HEK293 (cell line): ENCODE measurements around the gene LPP.
A peak's percentile ranks its signal among the peaks of the same experiment; 100 is the strongest.

ENCODE experiments used
- CTCF ChIA-PET: fragments of 350-600 bp; formaldehyde crosslinking; extraction: SDS; loops from one replicate; lab custom pipeline; 2021; ENCODE audit warnings: antibody characterized with exemption; lab: Yijun Ruan, JAX
- POLR2A ChIA-PET: fragments of 300-600 bp; formaldehyde crosslinking; extraction: SDS; loops from one replicate; lab custom pipeline; 2020; ENCODE audit warnings: antibody characterized with exemption, inconsistent platforms; lab: Yijun Ruan, JAX
- H3K27ac ChIP-seq: fragments of 200-500 bp; sonication (Bioruptor generic); 2 replicates; pipeline ENCODE4 v1.5.1; 2014; ENCODE audit warnings: low read depth, low read length, control low read depth, inconsistent platforms; ENCODE audit errors: extremely low read depth
- H3K36me3 ChIP-seq, 2 experiments: fragments of 200-500 bp in 1 of 2; sonication (Bioruptor generic) in 1 of 2; 1 replicate in 1 of 2; 2 replicates in 1 of 2; pipeline ENCODE4 v1.5.1; 2014 to 2017; ENCODE audit warnings: inconsistent platforms in 2 of 2, low read length in 2 of 2; ENCODE audit not compliant: control insufficient read depth in 2 of 2, insufficient read depth in 1 of 2
- H3K4me1 ChIP-seq: fragments of 200-500 bp; sonication (Bioruptor generic); 2 replicates; pipeline ENCODE4 v1.5.1; 2014; ENCODE audit warnings: mild to moderate bottlenecking, low read length, inconsistent platforms; ENCODE audit not compliant: control insufficient read depth, insufficient read depth
- H3K4me3 ChIP-seq: 2 replicates; pipeline ENCODE4 v1.5.1; 2011; ENCODE audit warnings: low read depth, mild to moderate bottlenecking, control low read depth, low read length, moderate library complexity
- H3K9me3 ChIP-seq: fragments of 200-500 bp; sonication (Bioruptor generic); 2 replicates; pipeline ENCODE4 v1.5.1; 2014; ENCODE audit warnings: low read depth, low read length, inconsistent platforms; ENCODE audit not compliant: control insufficient read depth, insufficient read depth
- GLIS2 ChIP-seq: fragments of 450-650 bp; formaldehyde crosslinking; IDR thresholded peaks from 2 replicates; pipeline ENCODE4 v1.5.1; 2016; ENCODE audit warnings: missing biosample characterization, missing genetic modification characterization
- KLF7 ChIP-seq: fragments of 450-650 bp; formaldehyde crosslinking; IDR thresholded peaks from 2 replicates; pipeline ENCODE4 v1.5.1; 2016; ENCODE audit warnings: missing biosample characterization, missing genetic modification characterization, borderline replicate concordance
- SP2 ChIP-seq: fragments of 450-650 bp; formaldehyde crosslinking; IDR thresholded peaks from 2 replicates; pipeline ENCODE4 v1.5.1; 2016; ENCODE audit warnings: missing biosample characterization, missing genetic modification characterization
- YY1 ChIP-seq: fragments of 450-650 bp; formaldehyde crosslinking; IDR thresholded peaks from 2 replicates; pipeline ENCODE4 v1.5.1; 2018; ENCODE audit warnings: missing biosample characterization, missing genetic modification characterization
- ZBTB21 ChIP-seq: fragments of 450-650 bp; formaldehyde crosslinking; IDR thresholded peaks from 2 replicates; pipeline ENCODE4 v1.5.1; 2017; ENCODE audit warnings: missing biosample characterization, missing genetic modification characterization
- ZNF174 ChIP-seq: fragments of 450-650 bp; formaldehyde crosslinking; IDR thresholded peaks from 2 replicates; pipeline ENCODE4 v1.5.0; 2017; ENCODE audit warnings: missing biosample characterization, mild to moderate bottlenecking, missing genetic modification characterization
- ZNF202 ChIP-seq: fragments of 450-650 bp; formaldehyde crosslinking; IDR thresholded peaks from 2 replicates; pipeline ENCODE4 v1.5.1; 2016; ENCODE audit warnings: missing biosample characterization, missing genetic modification characterization, borderline replicate concordance
- ZNF24 ChIP-seq: fragments of 450-650 bp; formaldehyde crosslinking; IDR thresholded peaks from 2 replicates; pipeline ENCODE4 v1.5.1; 2016; ENCODE audit warnings: missing biosample characterization, missing genetic modification characterization
- ZNF274 ChIP-seq, 2 experiments: fragments of 200-500 bp in 1 of 2; fragments of 450-650 bp in 1 of 2; sonication (Bioruptor generic) in 1 of 2; formaldehyde crosslinking in 1 of 2; IDR thresholded peaks; 2 replicates each; pipeline versions ENCODE4 v1.5.1 to v1.6.1; 2014 to 2016; ENCODE audit warnings: borderline replicate concordance in 1 of 2, inconsistent platforms in 1 of 2, low read length in 1 of 2, missing biosample characterization in 1 of 2, missing genetic modification characterization in 1 of 2
- ZNF341 ChIP-seq: fragments of 450-650 bp; formaldehyde crosslinking; IDR thresholded peaks from 2 replicates; pipeline ENCODE4; 2016; ENCODE audit warnings: low read depth, missing biosample characterization, missing genetic modification characterization
- ZNF629 ChIP-seq: fragments of 450-650 bp; formaldehyde crosslinking; IDR thresholded peaks from 2 replicates; pipeline ENCODE4 v1.5.1; 2017; ENCODE audit warnings: missing biosample characterization, missing genetic modification characterization
- TF ChIP-seq, protein P1 (sequence below): fragments of 450-650 bp; formaldehyde crosslinking; IDR thresholded peaks from 2 replicates; pipeline ENCODE4 v1.5.1; 2016; ENCODE audit warnings: missing biosample characterization, missing genetic modification characterization
- TF ChIP-seq, protein P2 (sequence below): fragments of 450-650 bp; formaldehyde crosslinking; IDR thresholded peaks from 2 replicates; pipeline ENCODE4 v1.5.1; 2017; ENCODE audit warnings: missing biosample characterization, missing genetic modification characterization
- TF ChIP-seq, protein P3 (sequence below): fragments of 450-650 bp; formaldehyde crosslinking; conservative IDR thresholded peaks from 2 replicates; pipeline ENCODE4 v1.5.1; 2016; ENCODE audit warnings: low read depth, missing biosample characterization, missing genetic modification characterization
- TF ChIP-seq, protein P4 (sequence below): fragments of 450-650 bp; formaldehyde crosslinking; IDR thresholded peaks from 2 replicates; pipeline ENCODE4 v1.5.1; 2016; ENCODE audit warnings: missing biosample characterization, missing genetic modification characterization
- TF ChIP-seq, protein P5 (sequence below): fragments of 450-650 bp; formaldehyde crosslinking; IDR thresholded peaks from 2 replicates; pipeline ENCODE4 v1.5.1; 2016; ENCODE audit warnings: missing biosample characterization, missing genetic modification characterization
- TF ChIP-seq, protein P6 (sequence below): fragments of 450-650 bp; formaldehyde crosslinking; IDR thresholded peaks from 2 replicates; pipeline ENCODE4 v1.5.1; 2016; ENCODE audit warnings: missing biosample characterization, missing genetic modification characterization

Gene LPP, protein sequence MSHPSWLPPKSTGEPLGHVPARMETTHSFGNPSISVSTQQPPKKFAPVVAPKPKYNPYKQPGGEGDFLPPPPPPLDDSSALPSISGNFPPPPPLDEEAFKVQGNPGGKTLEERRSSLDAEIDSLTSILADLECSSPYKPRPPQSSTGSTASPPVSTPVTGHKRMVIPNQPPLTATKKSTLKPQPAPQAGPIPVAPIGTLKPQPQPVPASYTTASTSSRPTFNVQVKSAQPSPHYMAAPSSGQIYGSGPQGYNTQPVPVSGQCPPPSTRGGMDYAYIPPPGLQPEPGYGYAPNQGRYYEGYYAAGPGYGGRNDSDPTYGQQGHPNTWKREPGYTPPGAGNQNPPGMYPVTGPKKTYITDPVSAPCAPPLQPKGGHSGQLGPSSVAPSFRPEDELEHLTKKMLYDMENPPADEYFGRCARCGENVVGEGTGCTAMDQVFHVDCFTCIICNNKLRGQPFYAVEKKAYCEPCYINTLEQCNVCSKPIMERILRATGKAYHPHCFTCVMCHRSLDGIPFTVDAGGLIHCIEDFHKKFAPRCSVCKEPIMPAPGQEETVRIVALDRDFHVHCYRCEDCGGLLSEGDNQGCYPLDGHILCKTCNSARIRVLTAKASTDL

DNA sequence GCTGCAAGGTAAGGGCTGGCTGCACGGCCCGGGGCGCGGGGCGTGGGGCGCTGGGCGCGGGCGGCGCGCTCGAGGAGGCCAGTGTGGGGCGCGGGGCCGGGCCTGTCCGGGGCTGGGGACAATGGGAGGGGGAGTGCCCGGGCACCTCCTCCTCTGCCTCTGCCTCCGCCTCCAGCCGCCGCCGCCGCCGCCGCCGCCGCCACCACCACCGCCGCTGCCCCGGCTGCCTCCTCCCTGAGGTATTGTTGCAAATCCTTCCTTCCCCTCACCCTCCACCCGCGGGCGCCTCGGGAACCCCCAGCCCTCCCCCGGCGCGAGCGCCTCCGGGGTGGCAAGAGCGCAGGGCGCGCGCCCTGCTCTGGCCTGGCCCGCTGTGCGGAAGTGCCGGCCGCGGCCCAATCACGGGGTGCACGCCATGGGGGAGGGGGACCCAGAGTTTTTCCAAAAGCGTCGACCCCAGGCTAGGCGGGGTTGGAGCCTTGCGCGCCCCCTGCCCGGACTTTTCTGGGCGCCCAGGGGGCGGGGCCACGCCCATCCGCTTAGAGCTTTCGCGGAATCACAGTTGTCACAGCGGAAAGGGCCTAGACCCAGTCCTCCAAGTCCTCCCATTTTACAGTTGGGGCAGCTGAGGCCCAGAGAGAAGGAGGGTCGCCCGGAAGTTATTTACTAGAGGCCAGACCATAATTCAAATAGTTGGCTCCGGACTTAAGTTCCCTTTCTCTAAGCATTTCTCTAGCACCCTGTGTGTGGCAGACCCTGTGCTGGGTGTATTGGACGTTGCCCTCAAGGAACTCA, at the start of gene LPP:
TSS of gene LPP (plus strand) at position 144 of the 795 bp plus-strand sequence. CDS start 251,964 bp downstream, outside the sequence.
- ChIA-PET CTCF (interaction anchor here (1.0 kb wide), 1 partner anchor 33 kb away, joined by 3 read pairs; no protein-coding TSS in a partner anchor), POLR2A (interaction anchor here (1.1 to 1.3 kb wide), 2 partner anchors 114 to 409 kb away, joined by 3 to 7 read pairs; partner anchors contain the start of gene BCL6)
- Histone ChIP-seq H3K36me3 (no peaks in the 10 kb centered on the region), H3K9me3 (no peaks in the 10 kb centered on the region), H3K4me1 (no peaks in the 10 kb centered on the region; the same call in 1 of the 2 replicates), H3K4me3 (peak within 1 kb of the TSS; percentile 72), H3K27ac (peak within 1 kb of the TSS; percentile 88)
- TF ChIP-seq, protein P1, sequence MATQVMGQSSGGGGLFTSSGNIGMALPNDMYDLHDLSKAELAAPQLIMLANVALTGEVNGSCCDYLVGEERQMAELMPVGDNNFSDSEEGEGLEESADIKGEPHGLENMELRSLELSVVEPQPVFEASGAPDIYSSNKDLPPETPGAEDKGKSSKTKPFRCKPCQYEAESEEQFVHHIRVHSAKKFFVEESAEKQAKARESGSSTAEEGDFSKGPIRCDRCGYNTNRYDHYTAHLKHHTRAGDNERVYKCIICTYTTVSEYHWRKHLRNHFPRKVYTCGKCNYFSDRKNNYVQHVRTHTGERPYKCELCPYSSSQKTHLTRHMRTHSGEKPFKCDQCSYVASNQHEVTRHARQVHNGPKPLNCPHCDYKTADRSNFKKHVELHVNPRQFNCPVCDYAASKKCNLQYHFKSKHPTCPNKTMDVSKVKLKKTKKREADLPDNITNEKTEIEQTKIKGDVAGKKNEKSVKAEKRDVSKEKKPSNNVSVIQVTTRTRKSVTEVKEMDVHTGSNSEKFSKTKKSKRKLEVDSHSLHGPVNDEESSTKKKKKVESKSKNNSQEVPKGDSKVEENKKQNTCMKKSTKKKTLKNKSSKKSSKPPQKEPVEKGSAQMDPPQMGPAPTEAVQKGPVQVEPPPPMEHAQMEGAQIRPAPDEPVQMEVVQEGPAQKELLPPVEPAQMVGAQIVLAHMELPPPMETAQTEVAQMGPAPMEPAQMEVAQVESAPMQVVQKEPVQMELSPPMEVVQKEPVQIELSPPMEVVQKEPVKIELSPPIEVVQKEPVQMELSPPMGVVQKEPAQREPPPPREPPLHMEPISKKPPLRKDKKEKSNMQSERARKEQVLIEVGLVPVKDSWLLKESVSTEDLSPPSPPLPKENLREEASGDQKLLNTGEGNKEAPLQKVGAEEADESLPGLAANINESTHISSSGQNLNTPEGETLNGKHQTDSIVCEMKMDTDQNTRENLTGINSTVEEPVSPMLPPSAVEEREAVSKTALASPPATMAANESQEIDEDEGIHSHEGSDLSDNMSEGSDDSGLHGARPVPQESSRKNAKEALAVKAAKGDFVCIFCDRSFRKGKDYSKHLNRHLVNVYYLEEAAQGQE, result no peak
- TF ChIP-seq, protein P2, sequence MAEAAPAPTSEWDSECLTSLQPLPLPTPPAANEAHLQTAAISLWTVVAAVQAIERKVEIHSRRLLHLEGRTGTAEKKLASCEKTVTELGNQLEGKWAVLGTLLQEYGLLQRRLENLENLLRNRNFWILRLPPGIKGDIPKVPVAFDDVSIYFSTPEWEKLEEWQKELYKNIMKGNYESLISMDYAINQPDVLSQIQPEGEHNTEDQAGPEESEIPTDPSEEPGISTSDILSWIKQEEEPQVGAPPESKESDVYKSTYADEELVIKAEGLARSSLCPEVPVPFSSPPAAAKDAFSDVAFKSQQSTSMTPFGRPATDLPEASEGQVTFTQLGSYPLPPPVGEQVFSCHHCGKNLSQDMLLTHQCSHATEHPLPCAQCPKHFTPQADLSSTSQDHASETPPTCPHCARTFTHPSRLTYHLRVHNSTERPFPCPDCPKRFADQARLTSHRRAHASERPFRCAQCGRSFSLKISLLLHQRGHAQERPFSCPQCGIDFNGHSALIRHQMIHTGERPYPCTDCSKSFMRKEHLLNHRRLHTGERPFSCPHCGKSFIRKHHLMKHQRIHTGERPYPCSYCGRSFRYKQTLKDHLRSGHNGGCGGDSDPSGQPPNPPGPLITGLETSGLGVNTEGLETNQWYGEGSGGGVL (tag by site-specific recombination), result peak; percentile 77
- TF ChIP-seq, protein P3, sequence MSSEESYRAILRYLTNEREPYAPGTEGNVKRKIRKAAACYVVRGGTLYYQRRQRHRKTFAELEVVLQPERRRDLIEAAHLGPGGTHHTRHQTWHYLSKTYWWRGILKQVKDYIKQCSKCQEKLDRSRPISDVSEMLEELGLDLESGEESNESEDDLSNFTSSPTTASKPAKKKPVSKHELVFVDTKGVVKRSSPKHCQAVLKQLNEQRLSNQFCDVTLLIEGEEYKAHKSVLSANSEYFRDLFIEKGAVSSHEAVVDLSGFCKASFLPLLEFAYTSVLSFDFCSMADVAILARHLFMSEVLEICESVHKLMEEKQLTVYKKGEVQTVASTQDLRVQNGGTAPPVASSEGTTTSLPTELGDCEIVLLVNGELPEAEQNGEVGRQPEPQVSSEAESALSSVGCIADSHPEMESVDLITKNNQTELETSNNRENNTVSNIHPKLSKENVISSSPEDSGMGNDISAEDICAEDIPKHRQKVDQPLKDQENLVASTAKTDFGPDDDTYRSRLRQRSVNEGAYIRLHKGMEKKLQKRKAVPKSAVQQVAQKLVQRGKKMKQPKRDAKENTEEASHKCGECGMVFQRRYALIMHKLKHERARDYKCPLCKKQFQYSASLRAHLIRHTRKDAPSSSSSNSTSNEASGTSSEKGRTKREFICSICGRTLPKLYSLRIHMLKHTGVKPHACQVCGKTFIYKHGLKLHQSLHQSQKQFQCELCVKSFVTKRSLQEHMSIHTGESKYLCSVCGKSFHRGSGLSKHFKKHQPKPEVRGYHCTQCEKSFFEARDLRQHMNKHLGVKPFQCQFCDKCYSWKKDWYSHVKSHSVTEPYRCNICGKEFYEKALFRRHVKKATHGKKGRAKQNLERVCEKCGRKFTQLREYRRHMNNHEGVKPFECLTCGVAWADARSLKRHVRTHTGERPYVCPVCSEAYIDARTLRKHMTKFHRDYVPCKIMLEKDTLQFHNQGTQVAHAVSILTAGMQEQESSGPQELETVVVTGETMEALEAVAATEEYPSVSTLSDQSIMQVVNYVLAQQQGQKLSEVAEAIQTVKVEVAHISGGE (tag by site-specific recombination), result peak; percentile 31; the same call in 1 of the 2 replicates
- TF ChIP-seq ZNF274 (IDR thresholded peaks at IDR 0.05; ENCODE audit: low read length) (no peak), ZNF274 (tag by site-specific recombination; IDR thresholded peaks at IDR 0.05; ENCODE audit: borderline replicate concordance) (no peak), ZNF24 (tag by site-specific recombination) (no peak), ZNF174 (tag by site-specific recombination) (no peak), ZNF341 (tag by site-specific recombination) (peak; percentile 63), ZNF629 (tag by site-specific recombination) (no peak), GLIS2 (tag by site-specific recombination) (peak; percentile 79), ZNF202 (tag by site-specific recombination) (no peak), ZBTB21 (no peak), SP2 (tag by site-specific recombination) (peak; percentile 36), KLF7 (no peak), YY1 (tag by site-specific recombination) (peak; percentile 22; the same call in 1 of the 2 replicates)
- TF ChIP-seq, protein P4, sequence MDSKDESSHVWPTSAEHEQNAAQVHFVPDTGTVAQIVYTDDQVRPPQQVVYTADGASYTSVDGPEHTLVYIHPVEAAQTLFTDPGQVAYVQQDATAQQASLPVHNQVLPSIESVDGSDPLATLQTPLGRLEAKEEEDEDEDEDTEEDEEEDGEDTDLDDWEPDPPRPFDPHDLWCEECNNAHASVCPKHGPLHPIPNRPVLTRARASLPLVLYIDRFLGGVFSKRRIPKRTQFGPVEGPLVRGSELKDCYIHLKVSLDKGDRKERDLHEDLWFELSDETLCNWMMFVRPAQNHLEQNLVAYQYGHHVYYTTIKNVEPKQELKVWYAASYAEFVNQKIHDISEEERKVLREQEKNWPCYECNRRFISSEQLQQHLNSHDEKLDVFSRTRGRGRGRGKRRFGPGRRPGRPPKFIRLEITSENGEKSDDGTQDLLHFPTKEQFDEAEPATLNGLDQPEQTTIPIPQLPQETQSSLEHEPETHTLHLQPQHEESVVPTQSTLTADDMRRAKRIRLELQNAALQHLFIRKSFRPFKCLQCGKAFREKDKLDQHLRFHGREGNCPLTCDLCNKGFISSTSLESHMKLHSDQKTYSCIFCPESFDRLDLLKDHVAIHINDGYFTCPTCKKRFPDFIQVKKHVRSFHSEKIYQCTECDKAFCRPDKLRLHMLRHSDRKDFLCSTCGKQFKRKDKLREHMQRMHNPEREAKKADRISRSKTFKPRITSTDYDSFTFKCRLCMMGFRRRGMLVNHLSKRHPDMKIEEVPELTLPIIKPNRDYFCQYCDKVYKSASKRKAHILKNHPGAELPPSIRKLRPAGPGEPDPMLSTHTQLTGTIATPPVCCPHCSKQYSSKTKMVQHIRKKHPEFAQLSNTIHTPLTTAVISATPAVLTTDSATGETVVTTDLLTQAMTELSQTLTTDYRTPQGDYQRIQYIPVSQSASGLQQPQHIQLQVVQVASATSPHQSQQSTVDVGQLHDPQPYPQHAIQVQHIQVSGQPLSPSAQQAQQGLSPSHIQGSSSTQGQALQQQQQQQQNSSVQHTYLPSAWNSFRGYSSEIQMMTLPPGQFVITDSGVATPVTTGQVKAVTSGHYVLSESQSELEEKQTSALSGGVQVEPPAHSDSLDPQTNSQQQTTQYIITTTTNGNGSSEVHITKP (tag by site-specific recombination), result peak; percentile 66
- TF ChIP-seq, protein P5, sequence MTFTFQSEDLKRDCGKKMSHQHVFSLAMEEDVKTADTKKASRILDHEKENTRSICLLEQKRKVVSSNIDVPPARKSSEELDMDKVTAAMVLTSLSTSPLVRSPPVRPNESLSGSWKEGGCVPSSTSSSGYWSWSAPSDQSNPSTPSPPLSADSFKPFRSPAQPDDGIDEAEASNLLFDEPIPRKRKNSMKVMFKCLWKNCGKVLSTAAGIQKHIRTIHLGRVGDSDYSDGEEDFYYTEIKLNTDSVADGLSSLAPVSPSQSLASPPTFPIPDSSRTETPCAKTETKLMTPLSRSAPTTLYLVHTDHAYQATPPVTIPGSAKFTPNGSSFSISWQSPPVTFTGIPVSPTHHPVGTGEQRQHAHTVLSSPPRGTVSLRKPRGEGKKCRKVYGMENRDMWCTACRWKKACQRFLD (tag by site-specific recombination), result no peak
- TF ChIP-seq, protein P6, sequence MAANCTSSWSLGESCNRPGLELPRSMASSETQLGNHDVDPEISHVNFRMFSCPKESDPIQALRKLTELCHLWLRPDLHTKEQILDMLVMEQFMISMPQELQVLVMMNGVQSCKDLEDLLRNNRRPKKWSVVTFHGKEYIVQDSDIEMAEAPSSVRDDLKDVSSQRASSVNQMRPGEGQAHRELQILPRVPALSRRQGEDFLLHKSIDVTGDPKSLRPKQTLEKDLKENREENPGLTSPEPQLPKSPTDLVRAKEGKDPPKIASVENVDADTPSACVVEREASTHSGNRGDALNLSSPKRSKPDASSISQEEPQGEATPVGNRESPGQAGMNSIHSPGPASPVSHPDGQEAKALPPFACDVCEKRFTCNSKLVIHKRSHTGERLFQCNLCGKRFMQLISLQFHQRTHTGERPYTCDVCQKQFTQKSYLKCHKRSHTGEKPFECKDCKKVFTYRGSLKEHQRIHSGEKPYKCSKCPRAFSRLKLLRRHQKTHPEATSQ (tag by site-specific recombination), result 0 out of 2 replicates have a peak, but pooled peaks have one; percentile 18
